Tibial artery (tissue), 4 donors: ENCODE results near the gene ENOX2.

ENCODE experiments used
- DNase-seq, 2 donors: peaks; one replicate each; pipeline ENCODE4 v3.0.0-alpha.2; 2019
- H3K27ac ChIP-seq, 2 donors: fragments of 200-600 bp; sonication (generic) in 1 of 2; 1 replicate in 1 of 2; 2 replicates in 1 of 2; pipeline ENCODE4 v1.5.1; 2018 to 2019; ENCODE audit warnings: mild to moderate bottlenecking in 1 of 2
- H3K27me3 ChIP-seq, 2 donors: fragments of 200-600 bp; sonication (generic) in 1 of 2; one replicate each; pipeline versions ENCODE4 v1.5.1 to v1.6.0; 2016 to 2019
- H3K36me3 ChIP-seq, 3 donors: fragments of 200-600 bp; sonication (generic) in 2 of 3; one replicate each; pipeline ENCODE4 v1.5.1; 2016 to 2019; ENCODE audit warnings: mild to moderate bottlenecking in 2 of 3
- H3K4me1 ChIP-seq, 4 donors: fragments of 200-600 bp; sonication (generic) in 2 of 4; 1 replicate in 3 of 4; 2 replicates in 1 of 4; pipeline ENCODE4 v1.5.1; 2016 to 2019
- H3K4me3 ChIP-seq, 2 donors: fragments of 200-600 bp; sonication (generic) in 1 of 2; 1 replicate in 1 of 2; 2 replicates in 1 of 2; pipeline ENCODE4 v1.5.1; 2018 to 2019; ENCODE audit warnings: mild to moderate bottlenecking in 2 of 2
- H3K9me3 ChIP-seq, 3 donors: fragments of 200-600 bp; sonication (generic) in 1 of 3; one replicate each; pipeline ENCODE4 v1.5.1; 2016 to 2019
- intact Hi-C: fragments of 100-400 bp; cut with DNase I; formaldehyde crosslinking; loops from one replicate; pipeline ENCODE4 v1.15.0; 2023; ENCODE audit warnings: low total_unique reads
- TF ChIP-seq, protein P1 (sequence below), 2 experiments: fragments of 200-600 bp in 1 of 2; fragments of 450-650 bp in 1 of 2; IDR thresholded peaks; one replicate each; pipeline ENCODE4 v1.5.1; 2017 to 2019; ENCODE audit warnings: antibody characterized with exemption in 2 of 2, mild to moderate bottlenecking in 1 of 2, moderate library complexity in 1 of 2

Gene ENOX2

DNA sequence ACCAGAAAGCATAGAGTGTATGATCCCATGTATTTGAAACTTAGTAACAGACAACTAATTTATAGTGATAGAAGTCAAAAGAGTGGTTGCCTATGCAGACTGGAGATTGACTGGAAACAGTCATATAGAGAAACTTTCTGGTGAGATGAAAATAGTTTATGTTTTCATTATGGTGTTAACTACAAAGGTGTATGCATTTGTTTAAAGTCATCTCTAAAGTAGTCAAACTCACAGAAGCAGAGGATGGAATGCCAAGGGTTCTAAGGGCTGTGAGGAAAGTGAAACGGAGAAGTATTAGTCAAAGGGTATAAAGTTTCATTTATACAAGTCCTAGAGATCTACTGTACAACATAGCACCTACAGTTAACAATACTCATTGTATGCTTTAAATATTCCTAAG, 45.8 kb downstream of the ENOX2 start:
- DNase-seq, result no peak
- Histone ChIP-seq H3K27ac (no peak overlapping the region), H3K4me3 (no peak overlapping the region), H3K27me3 (no peaks in the 10 kb centered on the region), H3K4me1 (no peaks in the 10 kb centered on the region), H3K9me3 (no peaks in the 10 kb centered on the region), H3K36me3 (no peaks in the 10 kb centered on the region)
- intact Hi-C loops, result no loop called here
- TF ChIP-seq, protein P1, sequence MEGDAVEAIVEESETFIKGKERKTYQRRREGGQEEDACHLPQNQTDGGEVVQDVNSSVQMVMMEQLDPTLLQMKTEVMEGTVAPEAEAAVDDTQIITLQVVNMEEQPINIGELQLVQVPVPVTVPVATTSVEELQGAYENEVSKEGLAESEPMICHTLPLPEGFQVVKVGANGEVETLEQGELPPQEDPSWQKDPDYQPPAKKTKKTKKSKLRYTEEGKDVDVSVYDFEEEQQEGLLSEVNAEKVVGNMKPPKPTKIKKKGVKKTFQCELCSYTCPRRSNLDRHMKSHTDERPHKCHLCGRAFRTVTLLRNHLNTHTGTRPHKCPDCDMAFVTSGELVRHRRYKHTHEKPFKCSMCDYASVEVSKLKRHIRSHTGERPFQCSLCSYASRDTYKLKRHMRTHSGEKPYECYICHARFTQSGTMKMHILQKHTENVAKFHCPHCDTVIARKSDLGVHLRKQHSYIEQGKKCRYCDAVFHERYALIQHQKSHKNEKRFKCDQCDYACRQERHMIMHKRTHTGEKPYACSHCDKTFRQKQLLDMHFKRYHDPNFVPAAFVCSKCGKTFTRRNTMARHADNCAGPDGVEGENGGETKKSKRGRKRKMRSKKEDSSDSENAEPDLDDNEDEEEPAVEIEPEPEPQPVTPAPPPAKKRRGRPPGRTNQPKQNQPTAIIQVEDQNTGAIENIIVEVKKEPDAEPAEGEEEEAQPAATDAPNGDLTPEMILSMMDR (IDR thresholded peaks at IDR 0.05), result no peak

DNA sequence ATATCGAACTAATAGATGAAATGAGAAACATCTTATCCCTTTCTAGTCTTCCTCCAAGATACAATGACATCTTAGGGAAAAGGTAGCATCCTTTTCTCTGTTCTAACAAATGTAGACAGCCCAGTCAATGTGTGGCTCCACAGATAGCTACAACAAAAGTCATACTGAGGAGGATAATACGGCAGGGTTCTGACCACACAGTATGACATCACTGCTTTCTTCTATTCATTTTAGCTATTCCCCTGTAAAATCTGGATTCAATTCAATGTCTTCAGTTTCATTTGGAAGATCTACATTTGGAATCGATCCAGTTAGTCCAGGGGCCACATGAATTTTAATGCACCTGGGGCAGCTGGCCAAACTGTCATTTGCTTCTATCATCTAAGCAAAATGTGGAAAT, 51.4 kb downstream of the ENOX2 start:
- DNase-seq, result no peak
- H3K27ac ChIP-seq, result no peak overlapping the region
- no peaks in the 10 kb centered on the region for H3K36me3 ChIP-seq
- TF ChIP-seq, protein P1 (IDR thresholded peaks at IDR 0.05), result no peak
- intact Hi-C loops, result no loop called here
- H3K4me1 ChIP-seq, result no peaks in the 10 kb centered on the region
- no peak overlapping the region for H3K4me3 ChIP-seq
- H3K9me3 ChIP-seq, result no peaks in the 10 kb centered on the region
- no peaks in the 10 kb centered on the region for H3K27me3 ChIP-seq

DNA sequence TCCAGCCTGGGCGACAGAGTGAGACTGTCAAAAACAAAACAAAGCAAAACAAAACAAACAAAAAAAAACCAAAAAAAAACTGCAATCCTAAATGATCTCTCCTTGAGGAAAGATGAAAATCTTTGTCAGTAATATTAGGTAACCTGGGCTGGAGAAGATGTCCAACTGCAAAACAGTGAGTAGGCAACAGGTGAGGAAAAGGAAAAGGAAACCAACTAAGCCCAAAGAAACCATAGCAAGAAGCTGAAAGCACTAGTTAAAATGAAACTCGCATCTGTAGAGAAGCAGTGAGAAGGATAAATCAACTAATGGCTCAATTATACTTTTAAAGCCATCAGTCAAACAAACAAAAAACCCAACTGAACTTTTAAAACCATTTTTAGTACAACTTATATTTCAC, 54.2 kb downstream of the ENOX2 start:
- TF ChIP-seq, protein P1 (IDR thresholded peaks at IDR 0.05), result no peak
- Histone ChIP-seq H3K4me3 (no peak overlapping the region), H3K36me3 (no peaks in the 10 kb centered on the region), H3K27me3 (no peaks in the 10 kb centered on the region), H3K9me3 (no peaks in the 10 kb centered on the region), H3K4me1 (no peaks in the 10 kb centered on the region), H3K27ac (no peak overlapping the region)
- no peak for DNase-seq
- intact Hi-C loops, result no loop called here

DNA sequence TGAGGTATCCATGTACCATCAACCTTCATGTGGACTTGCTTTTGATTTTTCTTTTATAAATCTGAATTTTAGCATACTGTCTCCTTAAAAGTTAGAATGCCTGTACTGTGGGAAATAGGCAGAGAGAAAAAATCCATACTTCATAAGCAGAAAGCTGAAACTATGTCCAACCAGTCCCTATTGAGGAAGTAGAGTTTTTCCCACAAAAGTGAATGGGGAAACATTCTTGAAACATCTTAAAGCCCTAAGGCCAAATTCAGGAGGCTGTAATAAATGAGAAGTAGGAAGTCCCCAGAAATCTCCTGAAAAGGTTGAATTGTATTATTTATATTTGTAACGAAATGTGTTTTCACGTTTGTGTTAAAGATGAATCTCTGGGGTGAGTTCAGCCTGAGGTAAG, 56.3 kb downstream of the ENOX2 start:
- Histone ChIP-seq H3K27me3 (no peaks in the 10 kb centered on the region), H3K9me3 (no peaks in the 10 kb centered on the region), H3K27ac (no peak overlapping the region), H3K4me3 (no peak overlapping the region), H3K4me1 (no peaks in the 10 kb centered on the region), H3K36me3 (no peaks in the 10 kb centered on the region)
- TF ChIP-seq, protein P1 (IDR thresholded peaks at IDR 0.05), result no peak
- no peak for DNase-seq
- intact Hi-C loops, result no loop called here

DNA sequence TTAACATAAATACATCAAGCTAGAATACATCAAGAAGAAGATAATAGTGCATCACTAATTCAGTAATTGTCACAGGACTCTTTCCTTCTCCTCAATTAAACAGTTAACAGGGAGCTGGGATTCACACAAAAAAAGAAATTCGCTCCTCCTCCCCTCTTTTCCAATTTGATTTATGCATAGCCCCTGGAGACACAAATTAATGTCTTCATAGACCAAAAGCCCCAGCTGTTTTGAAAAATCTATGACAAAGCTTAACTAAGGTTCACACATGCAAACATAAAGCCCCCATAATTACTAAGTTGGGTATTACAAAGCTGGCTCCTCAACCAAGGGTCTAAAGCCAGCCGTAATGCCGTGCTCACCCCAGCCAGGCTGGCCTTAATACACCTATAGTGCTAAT, 61.2 kb downstream of the ENOX2 start:
- H3K27ac ChIP-seq, result no peak overlapping the region
- intact Hi-C loops, result no loop called here
- no peaks in the 10 kb centered on the region for H3K27me3 ChIP-seq
- TF ChIP-seq, protein P1 (IDR thresholded peaks at IDR 0.05), result no peak
- DNase-seq, result no peak
- no peak overlapping the region for H3K4me3 ChIP-seq
- no peaks in the 10 kb centered on the region for H3K9me3 ChIP-seq
- no peaks in the 10 kb centered on the region for H3K36me3 ChIP-seq
- H3K4me1 ChIP-seq, result no peaks in the 10 kb centered on the region

DNA sequence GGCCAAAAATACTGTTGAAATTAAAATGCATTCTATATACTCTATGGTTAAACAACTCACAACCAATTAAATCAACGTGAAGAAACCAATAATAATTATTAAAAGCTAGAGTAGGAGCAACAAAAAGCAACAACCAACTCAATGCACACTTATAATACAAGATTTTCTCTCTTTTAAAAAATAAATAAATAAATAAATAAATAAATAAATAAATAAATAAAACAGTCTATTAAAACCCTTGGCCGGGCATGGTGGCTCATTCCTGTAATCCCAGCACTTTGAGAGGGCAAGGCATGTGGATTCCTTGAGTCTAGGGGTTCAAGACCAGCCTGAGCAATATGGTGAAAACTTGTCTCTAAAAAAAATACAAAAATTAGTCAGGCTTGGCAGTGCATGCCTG, 62.7 kb downstream of the ENOX2 start:
- H3K27ac ChIP-seq, result no peak overlapping the region
- H3K27me3 ChIP-seq, result no peaks in the 10 kb centered on the region
- no peaks in the 10 kb centered on the region for H3K4me1 ChIP-seq
- no peaks in the 10 kb centered on the region for H3K9me3 ChIP-seq
- TF ChIP-seq, protein P1 (IDR thresholded peaks at IDR 0.05), result no peak
- DNase-seq, result no peak
- no peaks in the 10 kb centered on the region for H3K36me3 ChIP-seq
- no peak overlapping the region for H3K4me3 ChIP-seq
- intact Hi-C loops, result no loop called here
